WERI-Rb-1 (cell line): ENCODE measurements around the gene ZCCHC24.

Experiments
- DNase-seq: peaks from one replicate; pipeline ENCODE4 v3.0.0-alpha.2; 2020
- H3K27ac ChIP-seq: fragments of 250-450 bp; sonication (Bioruptor Pico); 2 replicates; pipeline ENCODE4 v1.5.1; 2020; ENCODE audit warnings: mild to moderate bottlenecking, moderate library complexity
- H3K27me3 ChIP-seq: fragments of 250-450 bp; sonication (Bioruptor Pico); 2 replicates; pipeline ENCODE4 v1.5.1; 2021; ENCODE audit warnings: mild to moderate bottlenecking, low read depth, moderate library complexity; ENCODE audit not compliant: insufficient read depth, severe bottlenecking
- H3K36me3 ChIP-seq: fragments of 250-450 bp; sonication (Bioruptor Pico); 2 replicates; pipeline ENCODE4 v1.5.1; 2020; ENCODE audit warnings: mild to moderate bottlenecking, moderate library complexity
- H3K4me3 ChIP-seq: 2 replicates; pipeline ENCODE4 v1.5.1; 2011; ENCODE audit warnings: low read depth, mild to moderate bottlenecking, control low read depth, low read length
- H3K9me3 ChIP-seq: fragments of 250-450 bp; sonication (Bioruptor Pico); 2 replicates; pipeline ENCODE4 v1.5.1; 2021; ENCODE audit warnings: mild to moderate bottlenecking, moderate library complexity; ENCODE audit not compliant: severe bottlenecking
- CTCF ChIP-seq: IDR thresholded peaks from 2 replicates; pipeline ENCODE4 v1.5.1; 2011; ENCODE audit warnings: low read depth, mild to moderate bottlenecking, control low read depth, inconsistent platforms, low read length

The ZCCHC24 gene

GRCh38 chr10:79353726-79354125 lies 91.7 kb downstream of the ZCCHC24 start:
- Histone ChIP-seq H3K36me3 (peaks cover 75% of the 10 kb centered on the region), H3K27me3 (no peaks in the 10 kb centered on the region), H3K9me3 (no peaks in the 10 kb centered on the region), H3K27ac (no peak overlapping the region), H3K4me3 (no peak overlapping the region)
- no peak for TF ChIP-seq CTCF
- no peak for DNase-seq

- H3K27ac ChIP-seq: no peak overlapping the region
- no peak for DNase-seq
- peaks cover 82% of the 10 kb centered on the region for H3K36me3 ChIP-seq
- no peaks in the 10 kb centered on the region for H3K27me3 ChIP-seq
- no peak for TF ChIP-seq CTCF
- no peaks in the 10 kb centered on the region for H3K9me3 ChIP-seq
- no peak overlapping the region for H3K4me3 ChIP-seq
Measured at GRCh38 chr10:79353000-79353406, 92.4 kb downstream of the ZCCHC24 start.

- H3K27ac ChIP-seq: no peak overlapping the region
- H3K9me3 ChIP-seq: no peaks in the 10 kb centered on the region
- no peak for TF ChIP-seq CTCF
- H3K36me3 ChIP-seq: peaks cover 82% of the 10 kb centered on the region
- DNase-seq: no peak
- no peak overlapping the region for H3K4me3 ChIP-seq
- H3K27me3 ChIP-seq: no peaks in the 10 kb centered on the region
Measured at GRCh38 chr10:79352035-79352877, 93.2 kb downstream of the ZCCHC24 start.

GRCh38 chr10:79351332-79351731 lies 94.1 kb downstream of the ZCCHC24 start:
- Histone ChIP-seq H3K36me3 (peaks cover 80% of the 10 kb centered on the region), H3K4me3 (no peak overlapping the region), H3K27me3 (no peaks in the 10 kb centered on the region), H3K27ac (no peak overlapping the region), H3K9me3 (no peaks in the 10 kb centered on the region)
- no peak for TF ChIP-seq CTCF
- no peak for DNase-seq

- Histone ChIP-seq H3K27ac (no peak overlapping the region), H3K4me3 (no peak overlapping the region), H3K36me3 (peaks cover 74% of the 10 kb centered on the region), H3K9me3 (no peaks in the 10 kb centered on the region), H3K27me3 (no peaks in the 10 kb centered on the region)
- no peak for DNase-seq
- no peak for TF ChIP-seq CTCF
Measured at GRCh38 chr10:79350407-79351154, 94.8 kb downstream of the ZCCHC24 start.
